Tongue (tissue), 2 donors: ENCODE measurements around the gene LRIG1. TPM values are rescaled to one million over a fixed set of nuclear protein-coding genes. Genes with fewer than 3 reads are reported as not detected.

Experiments
- DNase-seq: peaks from one replicate; pipeline ENCODE4 v3.0.0-alpha.2; 2015
- total RNA-seq: library from RNA; depleted of rRNA; stranded (reverse); fragments of >200 nt; gene quantifications from one replicate; pipeline ENCODE4 v1.2.3, GENCODE V29; 2014

LRIG1 gene
- total RNA-seq, 1 donor from 2014 or later: 195 TPM

GRCh38 chr3:66401157-66401550 lies 99.7 kb downstream of the LRIG1 start:
- no peak for DNase-seq

DNA sequence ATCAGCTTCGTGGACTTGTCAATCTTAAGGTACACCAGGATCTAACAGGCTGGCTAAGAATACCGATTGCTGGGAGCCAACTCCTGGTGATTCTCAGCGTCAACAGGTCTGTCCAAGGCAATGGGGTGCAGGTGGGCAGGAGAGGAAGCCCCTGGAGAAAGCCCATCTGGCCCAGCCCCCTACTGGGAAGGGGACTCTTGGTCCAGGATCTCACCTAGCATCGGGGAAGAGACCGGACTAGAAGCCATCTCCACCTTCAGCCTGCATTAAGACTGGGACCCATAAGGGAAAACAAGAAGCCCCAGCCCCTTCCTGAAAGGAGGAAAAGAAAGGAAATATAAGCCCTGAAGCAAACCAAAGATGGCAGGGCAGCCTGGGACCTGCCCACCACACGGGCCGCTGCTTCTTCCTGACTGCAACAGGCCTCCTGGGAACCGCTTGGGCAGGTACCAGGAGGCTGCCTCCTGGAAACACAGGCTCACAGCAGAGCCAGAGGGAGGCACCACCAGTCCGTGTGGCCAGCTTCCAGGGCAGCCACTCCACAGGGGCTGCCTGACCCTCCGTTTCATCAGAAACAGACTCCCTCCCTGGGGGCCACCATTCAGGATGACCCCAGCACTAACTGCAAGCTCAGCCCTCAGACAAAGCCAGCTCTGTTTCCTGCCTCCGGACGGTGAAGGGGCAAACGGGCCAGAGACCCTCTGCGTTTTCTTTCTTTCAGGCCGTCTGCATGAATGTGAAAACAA lies 100.2 kb downstream of the LRIG1 start:
- no peak for DNase-seq

- no peak for DNase-seq
Observed at GRCh38 chr3:66399529-66400232, 101.1 kb downstream of the LRIG1 start.

DNA sequence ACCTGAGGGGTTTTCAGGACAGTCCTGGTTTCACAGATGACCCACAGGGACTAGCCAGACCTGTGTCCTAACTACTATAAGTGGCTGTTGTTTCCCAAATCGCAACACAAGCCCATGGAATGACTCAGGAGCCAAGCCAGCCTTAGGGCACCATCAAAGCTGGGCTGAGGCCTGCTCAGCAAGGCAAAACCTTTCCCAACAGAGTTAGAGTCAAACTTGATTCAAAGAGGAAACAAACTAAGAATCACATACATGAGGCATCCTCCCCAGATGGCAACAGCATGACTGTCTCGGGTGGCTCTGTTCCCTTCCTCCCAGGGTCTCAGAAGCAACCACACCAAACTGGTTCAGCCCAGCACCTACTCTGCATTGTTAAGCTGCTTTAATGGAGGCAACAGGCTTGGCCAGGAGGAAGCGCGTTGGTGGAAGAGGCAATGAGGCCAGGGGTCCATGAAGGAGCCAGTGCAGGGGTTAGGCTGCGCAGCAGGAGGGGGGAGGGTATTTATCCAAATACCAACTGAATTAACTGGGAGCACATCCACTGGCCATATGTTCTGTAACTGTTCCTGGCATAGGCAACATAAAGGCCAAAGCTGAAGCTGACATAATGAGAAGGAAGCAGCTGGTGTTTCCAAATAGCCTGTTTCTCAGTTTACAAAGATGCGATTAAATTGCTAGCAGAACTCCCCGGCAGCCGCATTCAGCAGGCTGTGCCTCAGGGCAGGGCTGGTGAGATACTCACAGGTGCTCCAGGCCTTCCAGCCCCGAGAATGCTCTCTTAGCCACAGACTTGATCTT lies 102.4 kb downstream of the LRIG1 start:
- DNase-seq: peak; percentile 92

GRCh38 chr3:66397745-66398144 lies 103.1 kb downstream of the LRIG1 start:
- no peak for DNase-seq

GRCh38 chr3:66396888-66397287 lies 103.9 kb downstream of the LRIG1 start:
- DNase-seq: no peak

GRCh38 chr3:66396161-66396760 lies 104.6 kb downstream of the LRIG1 start:
- no peak for DNase-seq

DNA sequence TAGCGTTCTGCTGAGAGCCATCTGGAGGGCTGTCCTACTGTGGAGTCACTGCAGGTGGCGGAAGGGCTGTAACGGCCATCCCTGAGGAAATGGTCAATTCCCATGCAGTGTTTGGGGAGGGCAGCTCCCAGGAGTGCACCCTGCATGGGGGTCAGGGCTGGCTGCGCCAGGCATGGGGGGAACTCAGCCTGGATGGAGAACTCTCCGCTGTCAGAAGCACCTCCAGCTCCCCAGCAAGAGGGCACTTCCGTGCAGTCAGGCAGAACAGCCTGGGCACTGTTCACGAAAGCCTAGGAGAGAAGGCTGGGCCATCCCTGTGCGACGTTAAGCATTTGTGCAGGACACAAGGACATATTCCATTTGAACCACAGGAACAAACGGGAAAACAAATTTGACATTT lies 105.2 kb downstream of the LRIG1 start:
- DNase-seq: no peak

DNA sequence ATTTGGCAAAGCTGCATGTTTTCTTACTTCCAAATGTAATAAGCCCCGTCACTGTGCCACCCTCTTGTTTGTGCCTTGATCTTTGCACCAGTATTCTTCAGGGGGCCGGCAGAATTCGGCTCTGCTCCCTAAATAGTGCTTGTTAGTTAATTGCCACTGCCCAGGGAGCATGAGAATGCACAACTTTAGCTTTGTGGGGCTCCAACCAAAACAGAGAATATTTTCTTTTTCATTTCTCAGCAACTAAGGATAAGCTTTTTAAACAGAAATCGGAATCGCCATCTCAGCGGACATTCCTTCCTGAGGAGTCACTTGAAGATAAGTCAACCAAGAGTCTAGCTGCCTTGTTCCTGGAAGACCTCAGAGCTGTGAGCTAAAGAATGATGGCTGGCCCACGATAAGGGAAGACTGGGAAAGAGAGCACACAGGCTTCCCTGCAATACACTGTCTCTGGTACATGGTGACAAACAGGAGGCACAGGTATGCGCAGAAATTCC lies 106.0 kb downstream of the LRIG1 start:
- DNase-seq: no peak

DNA sequence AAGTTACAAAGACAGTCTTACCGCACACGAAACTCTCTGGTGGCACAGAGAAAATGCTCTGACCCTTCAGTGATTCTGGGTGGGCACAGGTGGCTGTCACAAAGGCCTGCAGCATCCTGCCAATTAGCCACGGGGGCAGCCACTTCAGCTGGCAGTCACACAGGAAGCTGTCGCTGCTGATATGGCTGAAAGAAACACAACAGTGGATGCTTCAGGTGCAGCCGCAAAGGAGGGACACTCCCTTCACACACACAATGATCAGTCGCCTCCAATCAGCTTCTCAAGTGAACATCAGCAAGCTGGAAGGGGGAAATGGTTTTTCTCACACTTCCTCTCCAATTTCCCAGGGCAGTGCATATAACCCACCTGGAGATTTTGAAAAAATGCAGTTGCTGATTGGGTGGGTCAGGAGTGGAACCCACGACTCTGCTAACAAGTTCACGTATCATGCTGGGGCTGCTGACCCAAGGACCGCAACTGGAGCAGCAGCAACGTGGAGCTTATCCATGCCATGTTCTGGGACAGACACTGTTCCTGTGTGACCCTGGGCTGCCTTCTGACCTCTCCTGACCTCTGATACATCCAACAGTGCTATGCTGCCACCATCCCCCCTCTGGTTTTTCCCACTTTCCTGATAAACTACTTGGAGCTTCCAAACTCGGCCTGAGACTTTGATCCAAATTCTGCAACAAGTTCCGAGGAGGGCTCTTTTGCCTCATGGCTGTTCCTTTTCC lies 106.6 kb downstream of the LRIG1 start:
- no peak for DNase-seq

DNA sequence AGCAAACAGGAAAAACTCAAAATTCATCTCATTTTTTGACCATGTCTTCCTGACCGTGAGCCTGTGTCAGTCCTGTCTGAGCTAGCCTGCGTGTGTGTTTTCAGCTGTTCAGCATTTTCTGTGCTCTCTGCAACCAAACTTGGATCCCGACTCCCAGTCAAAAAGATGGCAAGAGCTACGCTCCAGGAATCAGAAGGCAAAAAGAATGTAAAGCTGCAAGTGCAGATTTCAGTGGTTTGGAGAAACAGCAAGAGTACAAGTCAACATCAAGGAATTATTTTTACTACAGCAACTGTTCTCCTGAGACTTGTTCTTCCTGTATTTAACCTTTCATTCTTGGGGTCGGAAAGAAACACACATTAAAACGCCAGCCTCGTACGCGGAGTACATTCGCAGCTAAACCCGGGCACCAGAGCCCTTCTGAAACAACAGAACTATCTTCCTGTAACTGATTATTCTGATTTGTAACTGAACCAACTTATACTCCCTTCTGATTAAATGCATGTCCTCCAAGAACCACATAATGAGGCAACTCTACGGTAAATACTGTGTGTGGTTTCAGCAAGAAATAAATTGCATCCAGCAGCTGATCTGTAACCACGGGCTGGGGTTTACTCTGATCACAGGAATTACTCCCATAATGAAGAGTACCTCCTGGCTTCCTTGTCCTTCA lies 107.4 kb downstream of the LRIG1 start:
- peak; percentile 61 for DNase-seq

GRCh38 chr3:66392966-66393332 lies 107.9 kb downstream of the LRIG1 start:
- no peak for DNase-seq

GRCh38 chr3:66392512-66392911 lies 108.3 kb downstream of the LRIG1 start:
- DNase-seq: no peak

DNA sequence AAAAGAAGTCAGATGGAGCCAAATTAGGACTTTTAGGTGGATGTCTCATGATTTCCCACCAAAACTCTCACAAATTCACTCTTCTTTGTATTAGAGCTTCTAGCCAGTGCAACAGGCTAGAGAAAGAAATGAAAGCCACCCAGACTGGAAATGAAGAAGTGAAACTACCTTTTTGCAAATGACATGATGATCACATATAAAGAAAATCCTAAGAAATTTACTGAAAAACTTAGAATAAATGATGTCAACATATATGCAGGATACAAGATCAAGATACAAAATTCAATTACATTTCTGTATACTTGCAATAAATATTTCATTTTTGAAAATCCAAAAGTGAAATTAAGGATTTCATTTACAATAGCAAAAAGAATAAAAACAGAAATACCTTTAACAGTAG lies 110.8 kb downstream of the LRIG1 start:
- no peak for DNase-seq

DNA sequence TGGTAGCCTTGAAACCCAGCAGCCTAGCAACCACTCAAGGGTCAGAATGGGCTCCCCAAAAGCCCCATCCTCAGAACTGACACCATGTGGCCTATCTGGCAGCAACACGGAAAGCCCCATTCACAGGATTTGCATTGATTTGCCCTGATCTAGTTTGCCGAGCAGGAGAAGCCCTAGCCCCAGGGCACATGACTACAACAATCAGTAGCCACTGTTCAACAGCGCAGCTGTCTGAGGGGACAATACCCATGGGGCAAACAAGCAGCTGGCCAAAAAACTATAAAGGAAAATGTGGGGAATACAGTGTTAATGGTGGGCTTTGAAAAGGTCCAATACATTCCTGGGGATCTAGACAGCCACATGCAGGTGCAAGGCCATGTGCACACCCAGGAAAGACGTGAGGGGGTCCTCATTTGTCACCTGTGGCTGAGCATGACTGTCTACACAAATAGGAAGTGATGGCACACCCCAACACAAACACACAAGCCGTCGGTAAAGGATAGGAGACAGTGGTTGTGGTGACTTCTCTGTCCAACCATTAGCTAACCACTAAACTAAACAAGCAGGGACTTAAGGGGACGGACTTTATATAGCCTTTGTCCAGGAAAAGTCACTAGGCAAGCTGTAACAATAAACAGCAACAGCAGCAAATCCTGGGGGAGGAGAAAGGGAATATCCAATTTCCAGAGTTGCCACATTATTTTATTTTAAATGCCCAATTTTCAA lies 113.7 kb downstream of the LRIG1 start:
- DNase-seq: no peak

DNA sequence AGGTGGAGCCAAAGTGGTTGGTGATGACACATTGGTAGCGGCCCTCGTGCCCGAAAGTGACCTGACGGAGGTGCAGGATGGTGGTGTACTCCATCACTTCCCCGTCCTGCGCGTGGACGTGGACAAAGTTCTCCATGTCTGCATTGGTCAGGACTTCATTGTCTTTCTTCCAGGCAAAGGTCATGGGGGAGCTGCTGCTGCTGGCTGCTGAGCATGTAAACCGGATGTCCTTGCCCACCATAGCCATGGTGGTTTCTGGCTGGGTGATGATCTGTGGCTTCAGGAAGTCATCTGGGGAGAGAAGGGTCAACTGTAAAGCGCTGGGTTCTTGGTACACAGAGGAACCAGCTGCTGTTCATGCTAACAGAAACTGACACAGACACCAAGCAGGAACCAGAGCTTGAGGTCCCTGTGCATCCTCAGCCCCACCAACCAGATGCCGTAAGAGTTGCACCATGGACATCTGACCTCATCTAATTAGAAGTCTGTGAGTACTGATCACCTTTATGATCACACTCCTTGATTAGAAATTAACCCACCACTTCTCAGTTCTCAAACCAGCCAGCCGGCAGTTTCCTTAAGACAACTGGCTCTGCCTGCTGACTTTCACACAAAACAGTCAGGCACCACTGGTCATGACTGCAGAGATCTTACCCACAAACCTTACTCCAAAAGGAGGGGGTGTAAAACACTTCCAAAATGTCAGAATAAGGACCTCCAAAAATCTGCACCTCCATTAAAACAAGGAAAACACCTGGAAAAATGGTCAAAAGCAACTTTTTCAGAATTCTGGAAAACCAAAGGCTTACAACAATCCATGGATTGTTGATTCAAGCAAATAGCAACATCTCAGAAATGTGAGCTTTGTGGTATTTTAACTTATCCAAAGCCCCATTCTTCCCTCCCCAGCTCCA lies 114.6 kb downstream of the LRIG1 start:
- no peak for DNase-seq

DNA sequence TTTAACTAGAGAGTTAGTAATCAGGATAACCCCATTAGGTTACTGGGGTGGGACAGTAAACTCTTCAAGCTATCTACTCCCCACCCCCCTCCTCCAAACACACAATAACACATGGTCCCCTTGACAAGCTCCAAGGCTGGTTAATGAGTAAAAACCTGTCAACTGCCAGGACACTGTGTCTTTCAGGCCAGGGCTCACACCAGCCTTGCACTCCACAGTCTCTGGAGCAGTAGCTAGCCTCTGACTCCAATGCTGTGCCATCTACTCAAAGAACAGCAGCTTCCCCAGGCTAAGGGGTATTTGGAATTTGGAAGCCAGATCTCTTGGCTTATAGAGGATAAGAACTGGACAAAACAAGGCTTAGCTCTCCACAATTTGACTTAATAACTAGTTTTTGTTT lies 115.8 kb downstream of the LRIG1 start:
- DNase-seq: no peak

- no peak for DNase-seq
Observed at GRCh38 chr3:66383998-66384745, 116.7 kb downstream of the LRIG1 start.

GRCh38 chr3:66383023-66383422 lies 117.8 kb downstream of the LRIG1 start:
- no peak for DNase-seq
